AG08396 (cell line): Measurements from ENCODE around the gene BGN.

Source experiments
- DNase-seq: peaks from one replicate; pipeline ENCODE4 v3.0.0; 2012; ENCODE audit warnings: low spot score, mixed read lengths

BGN gene

GRCh38 chrX:153482376-153483015 is 12.3 kb upstream of the BGN start:
- DNase-seq, result no peak

GRCh38 chrX:153485396-153486080 is 9.2 kb upstream of the BGN start:
- DNase-seq, result no peak

GRCh38 chrX:153486171-153486570 is 8.6 kb upstream of the BGN start:
- DNase-seq, result no peak

- DNase-seq, result no peak
Measured at GRCh38 chrX:153487590-153488071, 7.1 kb upstream of the BGN start.

GRCh38 chrX:153488231-153488914 is 6.4 kb upstream of the BGN start:
- peak; percentile 52 for DNase-seq

- no peak for DNase-seq
Measured at GRCh38 chrX:153490217-153490930, 4.4 kb upstream of the BGN start.

- DNase-seq, result no peak
Measured at GRCh38 chrX:153491351-153491914, 3.3 kb upstream of the BGN start.

- DNase-seq, result no peak
Measured at GRCh38 chrX:153491918-153492317, 2.9 kb upstream of the BGN start.

- DNase-seq, result no peak
Measured at GRCh38 chrX:153492543-153492942, 2.2 kb upstream of the BGN start.

- no peak for DNase-seq
Measured at GRCh38 chrX:153493085-153493484, 1.7 kb upstream of the BGN start.

GRCh38 chrX:153494061-153494460 is 719 bp upstream of the BGN start:
- no peak for DNase-seq

- DNase-seq, result peak; percentile 61
Measured at GRCh38 chrX:153495362-153495751, 577 bp downstream of the BGN start.

- no peak for DNase-seq
Measured at GRCh38 chrX:153495903-153496589, 1.3 kb downstream of the BGN start.

GRCh38 chrX:153496590-153496959 is 1.8 kb downstream of the BGN start:
- no peak for DNase-seq

GRCh38 chrX:153498453-153498852 is 3.7 kb downstream of the BGN start:
- no peak for DNase-seq

- DNase-seq, result no peak
Measured at GRCh38 chrX:153499341-153499740, 4.6 kb downstream of the BGN start.

GRCh38 chrX:153499876-153500275 is 5.1 kb downstream of the BGN start:
- DNase-seq, result no peak

GRCh38 chrX:153500676-153501280 is 6.0 kb downstream of the BGN start:
- no peak for DNase-seq

GRCh38 chrX:153501530-153501929 is 6.8 kb downstream of the BGN start:
- no peak for DNase-seq

- no peak for DNase-seq
Measured at GRCh38 chrX:153502131-153502530, 7.4 kb downstream of the BGN start.

- DNase-seq, result no peak
Measured at GRCh38 chrX:153502796-153503195, 8.0 kb downstream of the BGN start.
